Right hindlimb (tissue), 1 donor: ENCODE measurements around the gene CENPP.

Experiments used
- DNase-seq: peaks from one replicate; pipeline ENCODE4 v3.0.0-alpha.2; 2018

Gene CENPP

GRCh38 chr9:92429836-92430235 lies 104.1 kb downstream of the CENPP start:
- DNase-seq, result no peak

GRCh38 chr9:92432350-92432749 lies 106.6 kb downstream of the CENPP start:
- DNase-seq, result no peak

- no peak for DNase-seq
Measured at GRCh38 chr9:92432972-92433548, 107.3 kb downstream of the CENPP start.

GRCh38 chr9:92435263-92435662 lies 109.5 kb downstream of the CENPP start:
- no peak for DNase-seq

- DNase-seq, result no peak
Measured at GRCh38 chr9:92438900-92439526, 113.3 kb downstream of the CENPP start.

- DNase-seq, result no peak
Measured at GRCh38 chr9:92439921-92440750, 114.4 kb downstream of the CENPP start.

- DNase-seq, result no peak
Measured at GRCh38 chr9:92440751-92441046, 114.9 kb downstream of the CENPP start.

- DNase-seq, result no peak
Measured at GRCh38 chr9:92444841-92445240, 119.1 kb downstream of the CENPP start.

- DNase-seq, result no peak
Measured at GRCh38 chr9:92446536-92446935, 120.8 kb downstream of the CENPP start.

- no peak for DNase-seq
Measured at GRCh38 chr9:92455217-92455616, 129.5 kb downstream of the CENPP start.

- no peak for DNase-seq
Measured at GRCh38 chr9:92457576-92457975, 131.8 kb downstream of the CENPP start.

GRCh38 chr9:92463387-92463786 lies 137.6 kb downstream of the CENPP start:
- DNase-seq, result no peak

GRCh38 chr9:92463984-92464383 lies 138.2 kb downstream of the CENPP start:
- no peak for DNase-seq

- no peak for DNase-seq
Measured at GRCh38 chr9:92467041-92467440, 141.3 kb downstream of the CENPP start.

- DNase-seq, result no peak
Measured at GRCh38 chr9:92467511-92467910, 141.8 kb downstream of the CENPP start.

GRCh38 chr9:92468206-92468605 lies 142.5 kb downstream of the CENPP start:
- no peak for DNase-seq

- no peak for DNase-seq
Measured at GRCh38 chr9:92474587-92474986, 148.8 kb downstream of the CENPP start.

- no peak for DNase-seq
Measured at GRCh38 chr9:92476962-92477361, 151.2 kb downstream of the CENPP start.

- no peak for DNase-seq
Measured at GRCh38 chr9:92478783-92479182, 153.0 kb downstream of the CENPP start.

GRCh38 chr9:92479346-92479745 lies 153.6 kb downstream of the CENPP start:
- no peak for DNase-seq

GRCh38 chr9:92480291-92480771 lies 154.6 kb downstream of the CENPP start:
- DNase-seq, result peak; percentile 52

- no peak for DNase-seq
Measured at GRCh38 chr9:92480986-92481633, 155.4 kb downstream of the CENPP start.

GRCh38 chr9:92482329-92482728 lies 156.6 kb downstream of the CENPP start, which contains the start of gene ASPN:
Gene ASPN (minus strand): TSS chr9:92482506.
- DNase-seq, result peak; percentile 56

- DNase-seq, result no peak
Measured at GRCh38 chr9:92482805-92483204, 157.1 kb downstream of the CENPP start.
